ENCODE measurements around the gene MESD.

Gene MESD

DNA sequence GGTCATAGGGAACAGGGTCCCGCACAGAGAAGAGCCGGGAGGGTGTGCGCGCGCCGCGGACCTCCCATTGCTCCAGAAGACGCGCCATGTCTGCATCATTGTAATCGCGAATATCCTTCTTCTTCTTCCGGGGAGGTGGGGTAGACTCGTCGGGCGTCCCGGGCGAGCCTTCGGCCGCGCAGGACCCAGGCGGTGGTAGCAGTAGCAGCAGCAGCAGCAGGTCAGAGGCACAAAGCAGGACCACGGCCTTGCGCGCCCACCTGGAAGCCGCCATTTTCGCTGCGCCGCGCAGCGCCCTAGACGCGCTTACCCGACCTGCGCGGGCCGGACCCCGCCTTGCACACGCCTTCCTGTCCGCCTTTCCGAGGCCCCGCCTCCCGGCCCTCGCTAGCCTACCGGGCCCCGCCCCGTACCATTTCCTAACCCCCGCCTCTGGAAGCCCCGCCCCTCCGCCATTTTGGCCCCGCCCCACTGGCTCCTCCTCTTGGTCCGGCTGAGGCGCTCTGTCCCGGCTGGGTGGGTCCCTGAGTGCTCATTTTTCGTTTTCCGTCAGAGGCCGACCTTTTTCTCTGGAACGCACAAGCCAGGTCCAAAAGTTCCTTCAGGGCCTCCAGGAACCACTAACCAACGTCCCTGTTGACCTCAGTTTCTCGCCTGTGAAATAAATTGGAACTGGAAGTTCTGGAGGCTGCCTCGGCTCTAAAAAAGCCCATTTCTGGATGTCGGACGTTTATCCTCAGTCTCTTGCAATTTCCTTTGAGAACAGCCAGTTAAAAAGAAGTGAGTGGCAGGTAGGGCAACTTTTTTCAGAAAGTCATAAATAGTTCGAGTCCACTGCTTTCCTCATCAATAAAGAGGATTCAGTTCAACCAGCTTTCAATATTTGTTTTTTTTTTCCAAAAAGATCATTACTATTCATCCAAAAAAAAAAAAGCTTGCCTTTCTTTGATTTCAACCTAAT, at the start of gene MESD:
Gene MESD (minus strand): TSS at position 302 of the 961 bp plus-strand sequence. CDS start 28 bp downstream, at position 274.
- peak; percentile 91 to 97 (median 97) for DNase-seq

- DNase-seq, result no peak
Measured at GRCh38 chr15:81038975-81039607, 49.5 kb upstream of the MESD start.

DNA sequence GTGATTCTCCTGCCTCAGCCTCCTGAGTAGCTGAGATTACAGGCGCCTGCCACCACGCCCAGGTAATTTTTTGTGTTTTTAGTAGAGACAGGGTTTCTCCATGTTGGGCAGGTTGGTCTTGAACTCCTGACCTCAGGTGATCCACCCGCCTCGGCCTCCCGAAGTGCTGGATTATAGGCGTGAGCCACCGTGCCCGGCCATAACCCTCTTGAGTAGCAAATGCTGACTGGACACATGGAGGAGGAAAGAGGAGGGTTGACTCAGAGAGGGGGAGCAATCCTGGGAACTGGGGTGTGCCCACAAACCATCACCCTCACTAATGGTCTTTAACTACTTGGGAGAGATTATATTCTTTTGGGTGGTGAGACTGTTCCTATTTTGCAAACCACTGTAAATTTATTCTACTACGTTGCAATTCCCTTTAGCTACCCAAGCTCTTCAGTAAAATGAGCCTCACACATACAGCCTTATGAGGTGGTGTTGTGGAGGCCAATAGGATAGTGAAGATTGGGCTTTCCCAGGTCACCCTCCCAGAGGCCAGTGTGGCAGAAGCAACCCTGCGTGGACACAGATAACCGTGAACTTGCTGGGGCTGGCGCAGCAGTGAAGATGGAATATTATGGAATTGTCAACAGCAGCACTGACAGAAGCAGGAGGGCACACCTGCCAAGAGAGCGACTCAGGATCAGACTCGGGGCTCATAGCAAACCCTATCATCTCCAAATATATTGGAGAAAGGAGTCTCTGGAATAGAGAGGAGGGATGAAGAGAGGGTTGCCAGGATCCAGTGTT, 48.5 kb upstream of the MESD start:
- DNase-seq, result no peak

DNA sequence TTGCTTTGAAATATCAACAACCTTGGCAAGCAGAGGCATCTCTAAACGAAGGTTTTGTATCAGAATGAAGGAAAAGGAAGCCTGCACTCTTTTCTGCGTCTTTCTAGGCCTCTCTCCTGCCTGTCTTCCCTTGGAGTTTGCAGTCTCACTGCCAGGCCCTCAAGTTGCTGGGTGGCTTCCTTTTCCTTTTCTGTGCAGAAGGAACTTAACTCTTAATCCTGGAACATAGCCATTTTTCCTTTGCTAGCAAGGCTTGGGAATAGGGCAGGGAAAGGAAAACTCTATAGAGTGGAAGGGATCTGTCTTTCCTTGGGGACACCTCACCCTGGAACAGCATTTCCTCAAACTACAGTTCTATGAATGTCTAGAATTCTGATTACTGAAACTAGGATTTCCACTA, 43.9 kb upstream of the MESD start:
- DNase-seq, result no peak

- DNase-seq, result no peak
Measured at GRCh38 chr15:81032818-81033217, 43.2 kb upstream of the MESD start.

GRCh38 chr15:81032355-81032754, 42.7 kb upstream of the MESD start:
- DNase-seq, result no peak

DNA sequence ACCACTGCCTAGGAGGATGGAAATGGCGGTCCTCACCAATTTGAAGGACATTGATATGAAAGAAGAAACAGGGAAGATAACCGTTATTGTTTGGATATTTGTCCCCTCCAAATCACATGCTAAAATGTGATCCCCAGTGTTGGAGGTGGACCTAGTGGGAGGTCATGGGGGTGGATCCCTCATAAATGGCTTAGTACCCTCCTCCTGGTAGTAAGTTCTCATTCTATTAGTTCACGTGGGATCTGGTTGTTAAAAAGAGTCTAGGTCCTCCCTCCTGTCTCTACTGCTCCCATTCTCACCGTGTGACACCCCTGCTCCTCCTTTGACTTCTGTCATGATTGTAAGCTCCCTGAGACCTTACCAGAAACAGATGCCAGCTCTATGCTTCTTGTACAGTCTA, 41.6 kb upstream of the MESD start:
- no peak for DNase-seq

- DNase-seq, result no peak
Measured at GRCh38 chr15:81030301-81030750, 40.7 kb upstream of the MESD start.

GRCh38 chr15:81029414-81030300, 40.0 kb upstream of the MESD start:
- no peak for DNase-seq

DNA sequence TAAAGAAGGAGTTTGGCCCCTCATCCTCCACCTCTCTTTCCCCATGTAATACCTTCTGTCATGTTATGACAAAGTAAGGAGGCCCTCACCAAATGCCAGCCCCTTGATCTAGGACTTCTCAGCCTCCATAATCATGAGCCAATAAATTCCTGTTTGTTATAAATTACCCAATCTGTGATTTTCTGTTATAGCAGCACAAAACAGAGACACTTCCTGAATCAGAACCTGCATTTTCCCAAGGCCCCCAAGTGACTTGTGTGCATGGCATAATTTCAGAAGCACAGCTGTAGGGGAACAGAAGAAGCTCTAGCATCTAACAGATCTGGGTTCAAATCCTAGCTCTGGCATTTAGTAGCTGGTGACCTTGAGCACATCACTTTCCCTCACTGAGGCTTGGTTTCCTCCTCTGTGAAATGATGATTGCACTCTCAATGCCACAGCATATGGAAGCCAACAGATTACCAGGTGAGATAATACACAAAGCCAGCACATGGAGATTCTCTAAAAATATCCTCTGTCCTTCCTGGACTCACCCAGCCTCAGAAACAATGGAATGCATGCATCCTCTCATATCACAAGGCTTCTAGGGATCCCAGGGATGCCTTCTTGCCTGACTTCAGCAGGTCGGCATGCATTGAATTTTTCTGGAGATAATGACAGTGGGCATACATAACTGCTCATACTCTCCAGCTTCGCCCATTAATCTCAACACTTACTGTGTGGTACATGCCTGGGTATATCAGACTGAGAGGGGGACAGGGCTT, 37.4 kb upstream of the MESD start:
- no peak for DNase-seq

- no peak for DNase-seq
Measured at GRCh38 chr15:81025721-81026370, 36.2 kb upstream of the MESD start.

DNA sequence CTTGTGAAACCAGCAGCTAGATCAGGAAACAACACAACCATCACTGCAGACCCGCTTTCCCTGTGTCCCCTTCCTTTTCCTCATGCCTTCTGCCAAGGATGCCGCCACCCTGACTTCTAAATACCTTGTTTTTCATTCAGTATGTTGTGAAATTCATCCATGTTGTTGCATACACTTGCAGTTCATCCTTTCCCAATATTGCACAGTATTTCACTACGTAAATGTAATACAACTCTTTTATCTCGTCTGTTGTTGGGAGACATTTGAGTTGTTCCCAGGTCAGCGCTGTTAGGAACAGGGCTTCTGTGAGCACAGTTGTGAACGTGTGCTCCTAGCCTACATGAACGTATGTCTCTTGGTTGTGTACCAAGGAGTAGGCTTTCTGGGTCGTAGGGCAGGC, 35.3 kb upstream of the MESD start:
- DNase-seq, result no peak

GRCh38 chr15:81024265-81024872, 34.8 kb upstream of the MESD start:
- no peak for DNase-seq

GRCh38 chr15:81023483-81024264, 34.1 kb upstream of the MESD start:
- DNase-seq, result no peak

- DNase-seq, result no peak
Measured at GRCh38 chr15:81021321-81021720, 31.7 kb upstream of the MESD start.

DNA sequence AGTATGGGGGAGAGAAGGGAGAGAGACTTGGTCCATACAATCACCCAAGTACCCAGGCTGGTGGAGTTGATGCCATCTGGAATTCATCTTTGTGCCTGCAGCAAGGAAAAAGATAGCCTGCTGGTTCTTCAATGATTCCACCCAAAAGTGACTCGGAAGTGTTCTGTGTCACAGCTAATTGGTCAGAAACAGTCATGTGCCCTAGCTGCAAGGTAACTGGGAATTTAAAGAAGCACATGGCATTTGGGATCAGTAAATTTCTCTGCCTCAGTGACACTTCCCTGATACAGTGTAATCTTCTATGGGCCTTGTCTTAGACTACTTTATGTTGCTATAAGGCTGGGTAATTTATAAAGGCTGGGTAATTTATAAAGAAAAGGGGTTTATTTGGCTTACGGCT, 28.6 kb upstream of the MESD start:
- DNase-seq, result no peak

DNA sequence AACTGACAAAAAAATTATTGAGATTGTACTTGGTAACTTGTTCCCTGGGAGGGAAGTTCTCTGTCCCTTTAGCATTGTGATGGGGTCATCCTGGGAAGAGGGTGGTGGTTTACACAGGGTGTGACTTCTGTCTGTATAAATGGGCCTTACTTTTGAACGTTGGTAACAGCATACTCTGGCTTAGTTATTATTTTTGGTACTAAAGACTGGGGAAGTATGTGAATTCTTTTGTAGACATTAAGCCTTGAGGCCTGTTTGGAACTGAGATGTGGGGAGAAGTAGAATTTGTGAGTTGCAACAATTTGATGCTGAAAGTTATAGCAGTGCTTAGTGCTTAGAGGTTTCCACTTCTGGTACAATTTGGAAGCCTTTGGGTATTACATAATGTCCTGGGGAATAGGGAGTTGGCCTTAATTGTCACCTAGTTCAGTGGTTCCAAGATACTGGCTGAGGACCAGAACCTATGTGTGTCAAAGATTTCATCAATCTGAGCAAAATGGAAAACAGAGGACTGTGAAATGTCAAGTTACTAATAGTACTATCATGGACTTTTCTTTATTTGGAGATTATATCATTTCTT, 27.0 kb upstream of the MESD start:
- no peak for DNase-seq

DNA sequence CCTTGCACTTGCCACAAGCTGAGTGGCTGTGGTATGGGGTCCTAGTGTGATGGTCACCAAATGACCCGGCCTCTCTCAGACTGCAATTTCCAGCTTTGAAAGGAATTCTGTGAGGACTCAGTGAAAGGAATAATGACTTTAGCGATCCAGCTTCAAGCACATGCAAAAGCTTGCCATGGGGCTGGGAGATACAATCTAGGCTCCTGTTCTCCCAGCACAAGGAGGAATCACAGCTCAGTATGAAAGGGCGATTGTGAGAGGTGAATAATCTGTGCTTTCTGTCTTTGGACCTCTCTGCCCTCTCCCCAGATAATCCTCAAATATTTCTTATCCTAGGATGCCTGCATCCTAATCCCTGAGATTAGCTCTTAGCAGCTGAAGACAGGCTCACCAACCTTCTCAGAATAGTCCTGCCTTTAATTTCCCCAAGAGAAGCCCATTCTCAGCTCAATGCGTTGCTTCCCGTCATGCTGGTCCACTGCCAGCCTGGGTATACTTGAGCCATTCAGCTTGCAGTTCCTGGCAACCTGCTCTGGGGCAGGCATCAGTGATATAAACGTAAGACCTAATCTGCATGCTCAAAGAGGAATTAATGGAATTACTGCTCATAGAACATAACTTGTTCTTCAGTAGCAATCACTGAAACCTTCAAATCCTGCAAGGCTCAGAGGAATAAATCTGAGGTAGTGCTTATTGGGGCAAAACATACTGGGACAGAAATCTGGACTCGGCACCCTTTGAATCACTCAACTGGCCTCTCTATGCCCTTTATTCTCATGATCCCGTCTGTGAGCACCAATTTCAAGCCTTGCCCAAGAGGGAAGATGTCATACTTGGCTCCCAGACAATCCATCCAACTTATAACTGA, 26.2 kb upstream of the MESD start:
- DNase-seq, result no peak

All from activated naive CD4-positive, alpha-beta T cell (primary cell).